ENCODE measurements around the gene MFSD2B.

- no peak for TF ChIP-seq POLR2A (IDR thresholded peaks at IDR 0.05; ENCODE audit: low read depth, low read length)
- TF ChIP-seq POLR2AphosphoS5 (IDR thresholded peaks at IDR 0.05; ENCODE audit: low read depth, low read length): no peak
Observed at GRCh38 chr2:24047703-24048033, 37.8 kb downstream of the MFSD2B start.

Data from GM12892 (cell line).